NCI-H446 (cell line): ENCODE measurements around the gene PYGO2.

ENCODE experiments used
- DNase-seq, 2 experiments: peaks; one replicate each; lab custom pipeline; 2025; lab: John Stamatoyannopoulos, UW

The PYGO2 gene

GRCh38 chr1:154943649-154944400 lies 17.8 kb downstream of the PYGO2 start:
- peak; percentile 19 to 49 for DNase-seq

- peak in 1 of 2 experiments; percentile 19 for DNase-seq
Observed at GRCh38 chr1:154941333-154942013, 20.1 kb downstream of the PYGO2 start.

GRCh38 chr1:154940651-154941194 lies 20.9 kb downstream of the PYGO2 start:
- no peak for DNase-seq

GRCh38 chr1:154940213-154940560 lies 21.4 kb downstream of the PYGO2 start:
- no peak for DNase-seq

DNA sequence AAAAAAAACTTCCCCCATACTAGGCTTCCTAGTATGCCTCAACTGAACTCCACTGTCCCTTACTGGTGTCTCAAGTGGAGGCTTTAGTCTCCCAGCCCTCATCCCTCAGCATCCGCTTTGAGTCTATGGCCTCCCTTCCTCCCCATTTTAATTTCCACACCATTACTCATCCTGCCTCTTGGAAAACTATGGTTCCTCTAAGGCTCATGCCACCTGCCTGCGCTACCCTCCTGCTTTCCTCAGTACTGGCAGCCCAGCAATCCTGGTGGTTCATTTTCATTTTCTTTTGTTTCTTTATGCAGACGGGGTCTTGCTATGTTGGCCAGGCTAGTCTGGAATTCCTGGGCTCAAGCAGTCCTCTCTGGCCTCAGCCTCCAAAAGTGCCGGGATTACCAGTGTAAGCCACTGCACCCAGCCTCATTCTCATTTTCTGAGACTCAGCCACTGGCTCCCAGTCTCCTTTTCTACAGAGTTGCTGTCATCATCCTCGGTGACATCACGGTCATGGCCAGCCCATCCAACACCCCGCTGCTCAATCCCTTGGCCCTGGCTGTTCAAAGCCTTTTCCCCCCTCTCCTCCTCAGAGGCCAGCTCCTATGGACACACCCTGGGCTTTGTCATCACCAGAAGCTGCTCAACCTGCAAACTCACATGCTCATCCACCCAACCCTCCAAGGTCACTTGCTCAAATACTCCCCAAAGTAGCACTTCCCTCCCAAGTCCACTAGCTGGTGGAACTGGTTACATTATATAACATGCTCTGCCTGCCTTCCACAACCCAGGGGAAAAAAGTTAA lies 22.8 kb downstream of the PYGO2 start:
- no peak for DNase-seq

GRCh38 chr1:154937988-154938386 lies 23.6 kb downstream of the PYGO2 start:
- no peak for DNase-seq

DNA sequence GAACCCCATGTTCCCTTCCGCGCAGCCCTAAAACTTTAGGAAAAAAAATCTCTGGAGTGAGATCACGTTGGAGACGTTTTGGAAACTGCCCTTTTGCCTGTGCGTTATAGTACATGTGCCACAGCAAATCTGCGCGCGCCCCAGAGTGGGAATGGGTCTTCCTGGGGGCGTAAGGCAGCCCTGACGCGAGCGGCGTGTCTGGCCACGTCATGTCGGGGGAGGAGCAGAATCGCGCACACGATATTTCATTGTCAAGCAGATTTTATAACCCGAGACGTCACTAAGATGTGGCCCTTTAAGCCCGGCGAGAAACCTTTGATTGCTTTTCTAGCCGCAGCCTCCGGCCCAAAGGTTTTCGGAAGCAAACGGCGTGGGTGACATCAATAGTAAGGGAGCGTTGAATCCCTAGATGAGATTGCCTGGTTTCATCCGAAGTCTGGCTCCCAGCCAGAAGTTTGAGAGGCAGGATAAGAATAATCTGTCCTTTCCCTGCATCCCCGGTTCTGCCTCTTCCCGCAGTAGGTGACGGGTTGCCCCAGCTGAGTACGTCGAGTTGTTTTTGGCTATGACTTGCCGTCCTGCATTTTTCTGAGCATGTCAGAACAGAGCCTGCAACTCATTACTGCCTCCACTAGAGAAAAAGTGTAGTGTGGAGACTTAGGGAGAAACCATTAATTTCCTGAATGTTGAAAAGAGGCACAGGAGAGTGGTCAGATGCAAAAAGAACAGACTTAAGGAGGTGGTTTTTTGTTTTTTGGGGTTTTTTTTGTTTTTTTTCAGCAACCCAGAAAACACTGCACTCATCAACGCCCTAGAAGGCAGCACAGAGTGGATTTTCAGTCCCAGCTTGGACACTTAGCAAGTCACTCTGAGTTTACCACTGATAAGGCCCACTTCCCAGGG lies 24.2 kb downstream of the PYGO2 start:
- DNase-seq = peak; percentile 95 to 98

DNA sequence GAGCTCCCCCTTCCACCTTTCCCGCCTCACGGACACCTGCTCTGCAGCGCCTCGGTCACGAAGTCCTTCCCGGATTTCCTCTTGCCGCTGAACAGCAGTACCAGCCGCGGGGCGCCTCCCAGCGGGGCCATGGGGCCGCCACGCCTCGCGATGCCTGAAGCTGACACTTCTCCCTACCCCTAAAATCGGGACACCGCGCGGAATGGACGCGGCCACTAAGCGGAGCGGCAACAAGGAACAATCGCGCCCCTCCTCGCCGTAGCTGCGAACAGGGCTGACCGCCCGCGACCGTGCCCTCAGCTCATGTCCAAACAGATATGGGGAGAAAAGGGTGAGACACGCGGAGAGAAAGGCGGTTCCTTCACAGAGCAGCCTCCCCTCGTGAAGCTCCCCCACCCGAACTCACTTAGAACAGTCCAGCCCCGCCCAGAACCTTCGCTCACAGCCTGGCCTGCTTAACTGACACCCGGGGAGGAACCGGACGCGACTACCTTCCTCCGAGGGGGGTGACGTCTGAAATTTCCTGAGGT lies 25.0 kb downstream of the PYGO2 start, which contains the start of gene PMVK:
PMVK (minus strand) TSS at position 165 of the 530 bp plus-strand sequence; CDS start at position 131, 34 bp downstream.
- peak; percentile 96 to 98 for DNase-seq

DNA sequence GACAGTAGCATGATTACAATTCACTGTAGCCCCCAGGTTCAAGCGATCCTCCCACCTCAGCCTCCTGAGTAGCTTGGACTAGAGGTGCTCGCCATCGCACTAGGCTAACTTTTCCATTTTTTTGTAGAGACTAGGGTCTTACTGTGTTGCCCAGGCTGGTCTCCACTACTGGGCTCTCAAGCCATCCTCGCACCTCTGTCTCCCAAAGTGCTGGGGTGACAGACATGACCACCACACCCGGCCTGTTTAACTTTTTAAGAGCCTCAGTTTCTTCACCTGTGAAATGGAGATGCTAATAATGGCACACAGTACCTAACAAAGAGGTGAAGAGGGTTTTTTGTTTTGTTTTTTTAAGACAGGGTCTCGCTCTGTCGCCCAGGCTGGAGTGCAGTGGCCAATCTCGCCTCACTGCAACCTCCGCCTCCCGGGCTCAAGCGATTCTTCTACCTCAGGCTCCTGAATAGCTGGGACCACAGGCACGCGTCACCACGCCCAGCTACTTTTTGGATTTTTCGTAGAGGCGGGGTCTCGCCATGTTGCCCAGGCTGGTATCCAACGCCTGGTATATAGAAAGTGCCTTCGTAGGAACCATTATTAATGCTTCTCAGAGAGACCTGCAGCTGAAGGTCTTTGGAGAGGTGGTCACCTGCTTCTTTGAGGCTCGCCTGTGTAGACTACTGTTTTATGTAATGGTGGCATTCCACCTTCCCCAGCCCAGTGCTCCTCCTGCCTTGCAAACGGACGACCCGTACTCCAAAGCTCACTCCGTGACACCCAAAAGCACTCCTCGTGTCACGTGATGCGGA lies 25.6 kb downstream of the PYGO2 start:
- no peak for DNase-seq

- DNase-seq = no peak
Observed at GRCh38 chr1:154934358-154934948, 27.1 kb downstream of the PYGO2 start.

DNA sequence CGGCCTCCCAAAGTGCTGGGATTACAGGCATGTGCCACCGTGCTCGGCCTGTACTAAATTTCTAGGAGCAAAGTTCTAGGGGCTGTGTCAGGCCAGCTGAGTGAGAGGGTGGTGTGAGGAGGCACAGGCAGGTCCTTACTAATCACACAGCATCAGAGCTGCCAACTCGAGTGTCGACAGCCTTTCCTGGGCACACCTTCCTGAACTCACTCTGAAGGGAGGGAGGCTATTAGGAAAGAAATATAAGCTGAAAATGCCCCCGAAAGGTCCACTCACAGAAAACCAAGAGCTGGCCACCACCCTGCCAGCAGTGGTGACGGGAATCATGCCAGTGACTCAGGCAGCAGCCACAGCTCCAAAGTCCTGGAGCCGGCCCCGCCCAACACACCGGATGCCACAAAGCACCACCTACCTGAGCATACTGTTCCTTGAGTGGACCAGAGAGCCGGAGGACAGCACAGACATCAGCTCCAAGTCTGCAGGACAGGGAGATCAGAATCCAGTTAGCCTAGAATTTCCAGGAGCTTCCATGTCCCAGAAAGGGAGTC lies 29.6 kb downstream of the PYGO2 start:
- DNase-seq = no peak

DNA sequence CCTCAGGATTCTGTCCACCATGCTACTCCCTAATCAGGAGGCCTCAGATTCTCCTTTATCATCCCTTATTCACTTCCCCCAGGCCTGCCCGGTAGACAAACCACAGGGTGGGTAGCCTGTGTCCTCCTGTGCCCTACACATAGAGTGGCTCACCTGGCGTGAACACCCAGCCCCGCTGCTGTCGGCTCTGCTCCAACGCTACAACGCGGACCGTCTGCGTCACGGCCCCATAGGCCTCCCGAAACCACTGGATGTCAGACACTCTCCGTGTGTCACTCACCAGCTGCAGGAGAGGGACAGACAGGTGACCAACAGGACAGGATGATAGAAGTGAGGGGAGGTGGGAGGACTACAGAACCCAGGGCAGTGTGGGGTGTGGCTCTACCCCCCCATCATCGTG lies 35.4 kb downstream of the PYGO2 start:
- no peak for DNase-seq

- DNase-seq = no peak
Observed at GRCh38 chr1:154925335-154926170, 36.0 kb downstream of the PYGO2 start.

- no peak for DNase-seq
Observed at GRCh38 chr1:154923695-154924094, 37.9 kb downstream of the PYGO2 start.

- DNase-seq = no peak
Observed at GRCh38 chr1:154913273-154913672, 48.3 kb downstream of the PYGO2 start.

DNA sequence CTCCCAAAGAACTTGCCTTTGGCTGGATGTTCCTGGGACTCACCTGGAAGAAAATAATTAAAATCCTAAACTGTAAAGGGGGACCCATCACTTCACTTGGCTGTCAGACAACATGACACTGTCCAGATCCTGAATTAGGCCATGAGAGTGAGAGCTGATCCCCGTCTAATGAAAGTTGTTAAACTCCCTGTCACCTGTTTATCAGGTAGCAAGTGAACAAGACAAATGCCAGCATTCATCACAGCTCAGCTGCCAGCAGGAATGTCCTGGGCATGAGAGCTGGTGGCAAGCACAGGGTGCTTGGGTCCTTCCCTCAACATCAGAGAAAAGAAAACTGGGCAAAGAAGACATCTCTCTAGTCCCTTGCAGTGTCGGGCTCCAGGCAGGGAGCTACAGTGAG lies 48.8 kb downstream of the PYGO2 start:
- DNase-seq = no peak

- peak; percentile 11 to 36 for DNase-seq
Observed at GRCh38 chr1:154911691-154912550, 49.7 kb downstream of the PYGO2 start.

DNA sequence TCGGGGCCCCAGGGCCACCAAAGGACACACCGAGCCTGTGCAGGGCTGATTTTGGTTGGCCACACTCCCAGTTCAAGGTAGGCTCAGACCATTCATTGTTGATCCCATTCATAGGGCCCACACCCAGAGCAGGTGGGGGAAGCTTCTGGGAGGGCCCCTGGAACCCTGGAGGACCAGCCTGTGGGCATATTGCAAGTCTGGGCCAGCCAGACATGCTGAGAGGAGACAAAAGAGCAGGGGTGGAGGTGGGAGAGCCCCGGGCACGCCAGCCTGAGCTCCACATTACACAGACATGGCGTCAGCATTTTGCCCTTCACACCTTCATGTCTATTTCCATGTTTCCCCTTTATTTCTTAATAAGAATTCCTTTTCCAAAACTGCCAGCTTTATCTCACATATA lies 50.7 kb downstream of the PYGO2 start:
- DNase-seq = no peak
